ENCODE measurements around the gene RAET1L.

DNA sequence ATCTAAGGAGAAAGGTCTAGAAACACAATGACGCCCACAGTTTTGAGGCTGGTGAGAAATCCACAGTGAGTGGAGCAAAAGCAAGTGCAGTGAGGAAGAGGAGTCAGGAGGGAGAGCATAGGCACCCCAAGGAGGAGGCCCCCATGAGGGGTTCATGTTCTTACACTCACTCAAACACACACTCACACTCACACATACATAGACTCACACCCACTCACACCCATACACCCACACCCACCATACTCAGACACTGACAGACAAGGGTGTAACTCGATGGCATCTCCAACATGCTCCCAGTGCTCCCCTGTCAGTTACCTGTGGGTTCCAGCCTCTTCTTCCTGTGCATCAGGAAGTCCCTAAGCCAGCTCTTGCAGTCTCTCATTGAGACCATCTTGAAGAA, 39.8 kb upstream of the RAET1L start:
- TF ChIP-seq POLR2A (IDR thresholded peaks at IDR 0.05; ENCODE audit: low read length) = no peak
- TF ChIP-seq GATA1 (IDR thresholded peaks at IDR 0.05; ENCODE audit: low read depth, low read length) = no peak
